ENCODE data around the gene TEX2. TPM values are rescaled to one million over a fixed set of nuclear protein-coding genes. Genes with fewer than 3 reads are reported as not detected.
"Not testable (repeated sequence)": the region's sequence is repeated elsewhere in the genome, so short reads cannot be mapped to it uniquely, and the experiment has no call there.

The TEX2 gene
- total RNA-seq, 1 experiment from 2014 or later = 13.7 TPM

GRCh38 chr17:64240261-64240740 is 22.8 kb downstream of the TEX2 start:
- Histone ChIP-seq H3K9me3 (replicated peaks) (no peaks in the 10 kb centered on the region), H3K27me3 (replicated peaks) (no peaks in the 10 kb centered on the region), H3K4me1 (replicated peaks) (peaks cover 15% of the 10 kb centered on the region), H3K27ac (no peak overlapping the region), H3K36me3 (no peaks in the 10 kb centered on the region), H3K4me3 (no peak overlapping the region)
- DNase-seq (ENCODE audit: low read depth in 1 of 2, low spot score in 2 of 2) = no peak

DNA sequence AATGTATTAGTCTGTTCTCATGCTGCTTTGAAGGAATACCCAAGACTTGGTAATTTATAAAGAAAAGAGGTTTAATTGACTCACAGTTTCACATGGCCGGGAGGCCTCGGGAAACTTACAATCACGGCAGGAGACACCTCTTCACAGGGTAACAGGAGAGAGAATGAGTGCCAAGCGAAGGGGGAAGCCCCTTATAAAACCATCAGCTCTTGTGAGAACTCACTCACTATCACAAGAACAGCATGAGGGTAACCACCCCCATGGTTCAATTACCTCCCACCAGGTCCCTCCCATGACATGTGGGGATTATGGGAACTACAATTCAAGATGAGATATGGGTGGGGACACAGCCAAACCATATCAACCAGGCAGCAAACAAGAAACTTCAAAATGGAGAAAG is 24.6 kb downstream of the TEX2 start:
- not testable (repeated sequence) for H3K4me3 ChIP-seq; DNase-seq (ENCODE audit: low read depth in 1 of 2, low spot score in 2 of 2); H3K27ac ChIP-seq; H3K9me3 ChIP-seq (replicated peaks); H3K36me3 ChIP-seq; H3K27me3 ChIP-seq (replicated peaks)
- H3K4me1 ChIP-seq (replicated peaks) = peaks cover 15% of the 10 kb centered on the region

DNA sequence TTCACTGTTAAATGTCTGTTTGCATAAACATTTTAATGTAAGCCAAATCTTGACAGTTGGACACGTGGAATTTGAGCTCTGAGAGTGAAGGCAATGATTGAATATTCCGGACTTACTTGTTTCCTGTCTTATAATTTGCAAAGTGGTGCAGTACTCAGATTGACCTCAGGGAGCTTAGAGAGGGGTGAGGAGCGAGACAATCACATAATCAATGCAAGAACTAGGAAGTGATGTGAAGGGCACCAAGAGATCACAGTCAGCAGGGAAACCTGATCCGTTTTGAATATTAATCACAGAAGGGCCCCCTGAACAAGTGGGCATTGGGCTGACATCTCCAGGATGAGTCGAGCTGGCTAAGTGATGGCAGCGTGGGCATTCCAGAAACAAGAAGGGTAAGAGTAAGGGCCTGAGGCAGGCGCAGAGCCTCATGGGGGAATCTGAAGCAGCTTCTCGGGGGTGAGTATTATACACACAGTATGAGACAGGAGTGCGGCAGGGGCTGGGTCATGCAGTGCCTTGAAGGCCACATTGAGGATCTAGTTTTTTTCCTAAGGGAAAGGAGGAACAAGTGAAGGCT is 26.1 kb downstream of the TEX2 start:
- H3K27ac ChIP-seq = no peak overlapping the region
- H3K36me3 ChIP-seq = no peaks in the 10 kb centered on the region
- peaks cover 15% of the 10 kb centered on the region for H3K4me1 ChIP-seq (replicated peaks)
- DNase-seq (ENCODE audit: low read depth in 1 of 2, low spot score in 2 of 2) = no peak
- H3K27me3 ChIP-seq (replicated peaks) = no peaks in the 10 kb centered on the region
- no peaks in the 10 kb centered on the region for H3K9me3 ChIP-seq (replicated peaks)
- no peak overlapping the region for H3K4me3 ChIP-seq

GRCh38 chr17:64234961-64235360 is 28.1 kb downstream of the TEX2 start:
- no peak overlapping the region for H3K27ac ChIP-seq
- H3K27me3 ChIP-seq (replicated peaks) = no peaks in the 10 kb centered on the region
- peaks cover 18% of the 10 kb centered on the region for H3K4me1 ChIP-seq (replicated peaks)
- H3K9me3 ChIP-seq (replicated peaks) = no peaks in the 10 kb centered on the region
- no peaks in the 10 kb centered on the region for H3K36me3 ChIP-seq
- no peak overlapping the region for H3K4me3 ChIP-seq
- DNase-seq (ENCODE audit: low read depth in 1 of 2, low spot score in 2 of 2) = no peak

GRCh38 chr17:64232466-64233262 is 30.4 kb downstream of the TEX2 start:
- H3K36me3 ChIP-seq = no peaks in the 10 kb centered on the region
- H3K4me3 ChIP-seq = no peak overlapping the region
- no peaks in the 10 kb centered on the region for H3K9me3 ChIP-seq (replicated peaks)
- no peak for DNase-seq (ENCODE audit: low read depth in 1 of 2, low spot score in 2 of 2)
- peaks cover 17% of the 10 kb centered on the region for H3K4me1 ChIP-seq (replicated peaks)
- no peaks in the 10 kb centered on the region for H3K27me3 ChIP-seq (replicated peaks)
- no peak overlapping the region for H3K27ac ChIP-seq

- no peak for DNase-seq (ENCODE audit: low read depth in 1 of 2, low spot score in 2 of 2)
- no peak overlapping the region for H3K4me3 ChIP-seq
- no peak overlapping the region for H3K27ac ChIP-seq
Measured at GRCh38 chr17:64231567-64232141, 31.4 kb downstream of the TEX2 start.

DNA sequence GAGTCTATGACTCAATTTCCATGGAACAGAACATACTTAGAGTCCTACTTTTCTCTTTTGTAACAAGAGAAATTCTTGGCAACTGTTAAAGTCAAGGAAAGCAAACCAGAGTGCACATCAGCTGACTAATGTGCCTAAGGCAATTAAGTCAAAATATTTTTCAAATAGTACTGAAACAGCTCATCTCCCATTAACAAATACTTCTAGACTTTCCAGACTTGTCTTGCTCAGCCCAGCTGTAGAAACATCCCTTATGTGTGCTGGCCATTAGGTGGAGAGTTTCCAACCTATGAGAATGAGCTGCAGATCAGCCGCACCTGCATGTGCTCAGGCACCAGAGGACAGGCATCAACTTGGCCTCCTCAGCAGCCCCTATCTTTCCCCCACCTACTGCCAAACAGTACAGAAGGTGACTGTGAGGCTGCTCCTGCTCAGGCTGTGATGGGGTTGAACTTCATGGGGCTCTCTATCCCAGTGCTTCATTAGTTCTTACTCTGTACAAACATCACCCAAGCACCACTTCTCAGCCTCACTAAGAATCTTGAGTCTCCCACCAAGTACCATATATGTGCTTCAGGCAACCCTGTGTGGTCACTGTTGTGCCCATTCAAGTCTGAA is 32.2 kb downstream of the TEX2 start:
- Histone ChIP-seq H3K9me3 (replicated peaks) (no peaks in the 10 kb centered on the region), H3K4me1 (replicated peaks) (peaks cover 17% of the 10 kb centered on the region), H3K4me3 (no peak overlapping the region), H3K36me3 (no peaks in the 10 kb centered on the region), H3K27me3 (replicated peaks) (no peaks in the 10 kb centered on the region), H3K27ac (peak overlapping the region; percentile 24)
- peak in 1 of 2 experiments; percentile 63 for DNase-seq (ENCODE audit: low read depth in 1 of 2, low spot score in 2 of 2)

More at GRCh38 chr17:64231567-64232141, 31.4 kb downstream of the TEX2 start:
- Histone ChIP-seq H3K4me1 (replicated peaks) (peaks cover 17% of the 10 kb centered on the region), H3K9me3 (replicated peaks) (no peaks in the 10 kb centered on the region), H3K36me3 (no peaks in the 10 kb centered on the region), H3K27me3 (replicated peaks) (no peaks in the 10 kb centered on the region)

GRCh38 chr17:64229815-64230728 is 33.0 kb downstream of the TEX2 start:
- peaks cover 17% of the 10 kb centered on the region for H3K4me1 ChIP-seq (replicated peaks)
- no peak overlapping the region for H3K4me3 ChIP-seq
- no peak for DNase-seq (ENCODE audit: low read depth in 1 of 2, low spot score in 2 of 2)
- H3K27me3 ChIP-seq (replicated peaks) = no peaks in the 10 kb centered on the region
- peak overlapping the region; percentile 24 for H3K27ac ChIP-seq
- H3K9me3 ChIP-seq (replicated peaks) = no peaks in the 10 kb centered on the region
- H3K36me3 ChIP-seq = no peaks in the 10 kb centered on the region

- no peak for DNase-seq (ENCODE audit: low read depth in 1 of 2, low spot score in 2 of 2)
- Histone ChIP-seq H3K27me3 (replicated peaks) (no peaks in the 10 kb centered on the region), H3K4me3 (no peak overlapping the region), H3K9me3 (replicated peaks) (no peaks in the 10 kb centered on the region), H3K27ac (no peak overlapping the region), H3K36me3 (no peaks in the 10 kb centered on the region), H3K4me1 (replicated peaks) (peaks cover 12% of the 10 kb centered on the region)
Measured at GRCh38 chr17:64226132-64226531, 36.9 kb downstream of the TEX2 start.

- H3K36me3 ChIP-seq = no peaks in the 10 kb centered on the region
- no peak overlapping the region for H3K4me3 ChIP-seq
- H3K27me3 ChIP-seq (replicated peaks) = no peaks in the 10 kb centered on the region
- no peak for DNase-seq (ENCODE audit: low read depth in 1 of 2, low spot score in 2 of 2)
- H3K4me1 ChIP-seq (replicated peaks) = peaks cover 5% of the 10 kb centered on the region
- H3K27ac ChIP-seq = no peak overlapping the region
- no peaks in the 10 kb centered on the region for H3K9me3 ChIP-seq (replicated peaks)
Measured at GRCh38 chr17:64225410-64225809, 37.6 kb downstream of the TEX2 start.

DNA sequence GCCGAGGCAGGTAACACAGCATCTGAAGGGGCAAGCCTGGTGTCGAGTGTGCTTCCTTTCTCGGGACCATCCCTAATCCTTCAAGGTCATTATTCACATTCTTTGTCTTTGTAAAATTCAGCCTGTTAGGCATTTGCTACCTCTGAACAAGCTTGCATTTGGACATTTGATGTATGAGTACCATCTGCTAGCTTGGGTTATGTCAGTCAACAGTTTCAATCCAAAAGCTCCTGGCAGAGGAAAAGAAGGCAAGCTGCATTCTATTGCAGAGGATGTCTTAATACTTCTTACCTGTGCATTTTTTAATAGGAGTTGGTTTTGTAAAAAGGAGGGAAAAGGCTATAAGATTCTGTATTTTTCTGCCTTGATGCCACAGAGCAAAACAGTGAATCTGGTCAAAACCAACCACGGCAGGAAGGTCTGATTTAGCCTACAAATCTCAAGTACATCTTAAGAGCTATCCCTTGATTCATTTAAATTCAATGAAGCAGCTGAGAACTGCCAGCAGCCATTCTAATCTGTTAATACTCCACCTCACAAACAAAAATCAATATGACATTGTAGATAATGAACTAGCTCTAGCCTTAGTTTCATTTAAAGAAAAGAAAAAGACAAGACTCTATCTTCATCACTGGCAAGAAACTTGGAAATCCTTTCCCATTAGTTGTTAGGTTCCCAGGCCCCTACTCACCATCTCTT is 39.0 kb downstream of the TEX2 start:
- no peaks in the 10 kb centered on the region for H3K9me3 ChIP-seq (replicated peaks)
- no peak overlapping the region for H3K4me3 ChIP-seq
- H3K27me3 ChIP-seq (replicated peaks) = no peaks in the 10 kb centered on the region
- H3K36me3 ChIP-seq = no peaks in the 10 kb centered on the region
- H3K4me1 ChIP-seq (replicated peaks) = no peaks in the 10 kb centered on the region
- no peak for DNase-seq (ENCODE audit: low read depth in 1 of 2, low spot score in 2 of 2)
- no peak overlapping the region for H3K27ac ChIP-seq

DNA sequence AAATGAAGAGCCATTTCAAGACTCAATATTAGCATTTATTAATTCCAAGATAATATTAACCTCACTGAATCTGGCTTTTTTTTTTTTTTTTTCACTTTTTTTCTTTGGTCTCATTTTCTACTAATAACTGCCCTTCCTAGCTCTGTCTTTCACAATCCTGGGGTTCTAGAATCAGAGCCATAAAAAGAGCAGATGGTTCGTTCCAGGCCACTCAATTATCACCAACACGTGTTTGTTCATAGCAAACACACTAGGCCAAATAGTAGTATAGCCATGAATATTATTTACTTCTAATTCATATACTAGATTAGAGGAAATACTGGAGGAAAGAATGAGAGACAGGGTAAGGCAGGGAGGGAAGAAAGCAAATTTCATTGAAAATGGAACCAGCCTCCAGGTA is 39.8 kb downstream of the TEX2 start:
- DNase-seq (ENCODE audit: low read depth in 1 of 2, low spot score in 2 of 2) = no peak
- Histone ChIP-seq H3K36me3 (no peaks in the 10 kb centered on the region), H3K9me3 (replicated peaks) (no peaks in the 10 kb centered on the region), H3K4me3 (no peak overlapping the region), H3K4me1 (replicated peaks) (no peaks in the 10 kb centered on the region), H3K27ac (no peak overlapping the region), H3K27me3 (replicated peaks) (no peaks in the 10 kb centered on the region)

DNA sequence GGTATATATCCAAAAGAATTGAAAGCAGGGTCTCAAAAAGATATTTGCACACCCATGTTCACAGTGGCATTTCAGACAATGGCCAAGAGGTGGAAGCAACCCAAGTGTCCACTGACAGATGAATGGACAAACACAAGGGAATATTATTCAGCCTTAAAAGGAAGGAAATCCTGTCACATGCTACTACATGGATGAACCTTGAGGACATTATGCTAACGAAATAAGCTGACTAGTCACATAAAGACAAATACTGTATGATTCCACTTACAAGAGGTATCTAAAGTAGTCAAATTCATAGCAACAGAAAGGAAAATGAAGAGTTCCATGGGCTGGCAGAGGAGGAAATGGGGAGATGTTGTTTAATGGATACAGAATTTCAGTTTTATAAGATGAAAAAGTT is 41.4 kb downstream of the TEX2 start:
- Histone ChIP-seq H3K4me3 (no peak overlapping the region), H3K27ac (no peak overlapping the region), H3K27me3 (replicated peaks) (no peaks in the 10 kb centered on the region), H3K36me3 (no peaks in the 10 kb centered on the region), H3K9me3 (replicated peaks) (no peaks in the 10 kb centered on the region), H3K4me1 (replicated peaks) (no peaks in the 10 kb centered on the region)
- no peak for DNase-seq (ENCODE audit: low read depth in 1 of 2, low spot score in 2 of 2)

Data from SJSA1 (cell line).